WTC11 (cell line): ENCODE results near the gene PREX1. TPM values are rescaled to one million over a fixed set of nuclear protein-coding genes. Genes with fewer than 3 reads are reported as not detected.

Source experiments
- ATAC-seq: fragments of 200-7000 bp; cut with Tn5 transposase; 2 replicates; pipeline ENCODE4 v1.10.0; 2021; ENCODE audit warnings: mild to moderate bottlenecking, moderate library complexity
- CTCF ChIA-PET: fragments of 300-600 bp; sonication (Branson Sonifier 250); formaldehyde crosslinking; loops from one replicate; lab custom pipeline; 2021; ENCODE audit warnings: antibody characterized with exemption; lab: Charles Lee
- POLR2A ChIA-PET: fragments of 350-600 bp; sonication (Branson Sonifier 250); formaldehyde crosslinking; loops from one replicate; lab custom pipeline; 2021; ENCODE audit warnings: antibody characterized with exemption; lab: Charles Lee
- DNase-seq: peaks from one replicate; pipeline ENCODE4 v3.0.0; 2021; ENCODE audit warnings: low spot score
- H3K27ac Mint-ChIP-seq: 2 replicates; pipeline ENCODE4 v1.8.0; 2021; ENCODE audit warnings: mixed read lengths
- H3K27me3 Mint-ChIP-seq: 2 replicates; pipeline ENCODE4 v1.8.0; 2021; ENCODE audit warnings: low read depth, mild to moderate bottlenecking, moderate library complexity, mixed read lengths
- H3K36me3 Mint-ChIP-seq: 2 replicates; pipeline ENCODE4 v1.8.0; 2021; ENCODE audit warnings: mixed read lengths
- H3K4me1 Mint-ChIP-seq: 2 replicates; pipeline ENCODE4 v1.8.0; 2022; ENCODE audit warnings: mixed read lengths
- H3K4me3 Mint-ChIP-seq: 2 replicates; pipeline ENCODE4 v1.8.0; 2021; ENCODE audit warnings: mild to moderate bottlenecking, moderate library complexity, mixed read lengths
- H3K9me3 Mint-ChIP-seq: 2 replicates; pipeline ENCODE4 v1.8.0; 2021; ENCODE audit warnings: mixed read lengths
- ATF1 ChIP-seq: sonication (generic); formaldehyde crosslinking; IDR thresholded peaks from 2 replicates; pipeline ENCODE4 v1.8.1; 2023; ENCODE audit warnings: mild to moderate bottlenecking, moderate library complexity, missing genetic modification reagents
- E2F5 ChIP-seq: sonication (generic); formaldehyde crosslinking; IDR thresholded peaks from 2 replicates; pipeline ENCODE4 v1.8.1; 2022; ENCODE audit warnings: mild to moderate bottlenecking, moderate library complexity, missing genetic modification reagents
- EMX1 ChIP-seq: fragments of 250-450 bp; sonication (Bioruptor Pico); IDR thresholded peaks from 2 replicates; pipeline ENCODE4 v1.8.0; 2021; ENCODE audit warnings: mild to moderate bottlenecking
- GABPB1 ChIP-seq: sonication (generic); formaldehyde crosslinking; IDR thresholded peaks from 2 replicates; pipeline ENCODE4 v1.8.1; 2023; ENCODE audit warnings: mild to moderate bottlenecking, missing genetic modification reagents
- JAZF1 ChIP-seq: fragments of 250-450 bp; sonication (Bioruptor Pico); IDR thresholded peaks from 2 replicates; pipeline ENCODE4 v1.9.0; 2021; ENCODE audit warnings: moderate library complexity, mild to moderate bottlenecking, inconsistent platforms
- MLX ChIP-seq: sonication (generic); formaldehyde crosslinking; IDR thresholded peaks from 2 replicates; pipeline ENCODE4 v1.8.1; 2023; ENCODE audit warnings: mild to moderate bottlenecking, missing genetic modification reagents, moderate library complexity
- NFATC4 ChIP-seq: fragments of 250-450 bp; sonication (Bioruptor Pico); IDR thresholded peaks from 2 replicates; pipeline ENCODE4 v1.9.0; 2021; ENCODE audit warnings: mild to moderate bottlenecking
- SOX15 ChIP-seq: fragments of 250-450 bp; sonication (Bioruptor Pico); IDR thresholded peaks from 2 replicates; pipeline ENCODE4 v1.9.0; 2021; ENCODE audit warnings: mild to moderate bottlenecking
- TCF7 ChIP-seq: sonication (generic); formaldehyde crosslinking; IDR thresholded peaks from 2 replicates; pipeline ENCODE4 v1.8.0; 2022; ENCODE audit warnings: mild to moderate bottlenecking, low read depth, missing genetic modification reagents, moderate library complexity
- TEAD1 ChIP-seq: sonication (generic); formaldehyde crosslinking; IDR thresholded peaks from 2 replicates; pipeline ENCODE4 v1.8.0; 2022; ENCODE audit warnings: mild to moderate bottlenecking, missing genetic modification reagents
- ZBTB21 ChIP-seq: sonication (generic); formaldehyde crosslinking; IDR thresholded peaks from 2 replicates; pipeline ENCODE4 v1.8.1; 2023; ENCODE audit warnings: mild to moderate bottlenecking, missing genetic modification reagents, borderline replicate concordance
- ZMAT4 ChIP-seq: fragments of 250-450 bp; sonication (Bioruptor Pico); IDR thresholded peaks from 2 replicates; pipeline ENCODE4 v1.9.0; 2021; ENCODE audit warnings: mild to moderate bottlenecking
- ZNF423 ChIP-seq: fragments of 250-450 bp; sonication (Bioruptor Pico); IDR thresholded peaks from 2 replicates; pipeline ENCODE4 v2.1.2; 2022; ENCODE audit warnings: mild to moderate bottlenecking, moderate library complexity
- total RNA-seq: library from RNA; stranded (reverse); gene quantifications from 3 replicates; pipeline ENCODE4 v1.2.3, GENCODE V29; 2021
- TF ChIP-seq, protein P1 (sequence below): sonication (generic); formaldehyde crosslinking; IDR thresholded peaks from 2 replicates; pipeline ENCODE4 v1.8.0; 2022; ENCODE audit warnings: mild to moderate bottlenecking, missing genetic modification reagents
- TF ChIP-seq, protein P2 (sequence below): fragments of 250-450 bp; sonication (Bioruptor Pico); conservative IDR thresholded peaks from 2 replicates; pipeline ENCODE4 v1.9.0; 2021; ENCODE audit warnings: mild to moderate bottlenecking
- TF ChIP-seq, protein P3 (sequence below): sonication (generic); formaldehyde crosslinking; IDR thresholded peaks from 2 replicates; pipeline ENCODE4 v1.8.1; 2022; ENCODE audit warnings: mild to moderate bottlenecking, missing genetic modification reagents, moderate library complexity, borderline replicate concordance
- TF ChIP-seq, protein P4 (sequence below): sonication (generic); formaldehyde crosslinking; IDR thresholded peaks from 2 replicates; pipeline ENCODE4 v1.8.0; 2023; ENCODE audit warnings: missing genetic modification reagents
- TF ChIP-seq, protein P5 (sequence below): fragments of 200-600 bp; IDR thresholded peaks from 2 replicates; pipeline ENCODE4 v1.8.0; 2022; ENCODE audit warnings: antibody characterized with exemption
- TF ChIP-seq, protein P6 (sequence below): sonication (generic); formaldehyde crosslinking; IDR thresholded peaks from 2 replicates; pipeline ENCODE4 v1.8.1; 2023; ENCODE audit warnings: mild to moderate bottlenecking, missing genetic modification reagents

The PREX1 gene
- total RNA-seq, 1 experiment from 2014 or later = 17.3 TPM

GRCh38 chr20:48636301-48636700 is 191.5 kb downstream of the PREX1 start (continued):
- TF ChIP-seq, protein P1, sequence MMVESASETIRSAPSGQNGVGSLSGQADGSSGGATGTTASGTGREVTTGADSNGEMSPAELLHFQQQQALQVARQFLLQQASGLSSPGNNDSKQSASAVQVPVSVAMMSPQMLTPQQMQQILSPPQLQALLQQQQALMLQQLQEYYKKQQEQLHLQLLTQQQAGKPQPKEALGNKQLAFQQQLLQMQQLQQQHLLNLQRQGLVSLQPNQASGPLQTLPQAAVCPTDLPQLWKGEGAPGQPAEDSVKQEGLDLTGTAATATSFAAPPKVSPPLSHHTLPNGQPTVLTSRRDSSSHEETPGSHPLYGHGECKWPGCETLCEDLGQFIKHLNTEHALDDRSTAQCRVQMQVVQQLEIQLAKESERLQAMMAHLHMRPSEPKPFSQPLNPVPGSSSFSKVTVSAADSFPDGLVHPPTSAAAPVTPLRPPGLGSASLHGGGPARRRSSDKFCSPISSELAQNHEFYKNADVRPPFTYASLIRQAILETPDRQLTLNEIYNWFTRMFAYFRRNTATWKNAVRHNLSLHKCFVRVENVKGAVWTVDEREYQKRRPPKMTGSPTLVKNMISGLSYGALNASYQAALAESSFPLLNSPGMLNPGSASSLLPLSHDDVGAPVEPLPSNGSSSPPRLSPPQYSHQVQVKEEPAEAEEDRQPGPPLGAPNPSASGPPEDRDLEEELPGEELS (CRISPR knock-in tag) = no peak
- TF ChIP-seq, protein P2, sequence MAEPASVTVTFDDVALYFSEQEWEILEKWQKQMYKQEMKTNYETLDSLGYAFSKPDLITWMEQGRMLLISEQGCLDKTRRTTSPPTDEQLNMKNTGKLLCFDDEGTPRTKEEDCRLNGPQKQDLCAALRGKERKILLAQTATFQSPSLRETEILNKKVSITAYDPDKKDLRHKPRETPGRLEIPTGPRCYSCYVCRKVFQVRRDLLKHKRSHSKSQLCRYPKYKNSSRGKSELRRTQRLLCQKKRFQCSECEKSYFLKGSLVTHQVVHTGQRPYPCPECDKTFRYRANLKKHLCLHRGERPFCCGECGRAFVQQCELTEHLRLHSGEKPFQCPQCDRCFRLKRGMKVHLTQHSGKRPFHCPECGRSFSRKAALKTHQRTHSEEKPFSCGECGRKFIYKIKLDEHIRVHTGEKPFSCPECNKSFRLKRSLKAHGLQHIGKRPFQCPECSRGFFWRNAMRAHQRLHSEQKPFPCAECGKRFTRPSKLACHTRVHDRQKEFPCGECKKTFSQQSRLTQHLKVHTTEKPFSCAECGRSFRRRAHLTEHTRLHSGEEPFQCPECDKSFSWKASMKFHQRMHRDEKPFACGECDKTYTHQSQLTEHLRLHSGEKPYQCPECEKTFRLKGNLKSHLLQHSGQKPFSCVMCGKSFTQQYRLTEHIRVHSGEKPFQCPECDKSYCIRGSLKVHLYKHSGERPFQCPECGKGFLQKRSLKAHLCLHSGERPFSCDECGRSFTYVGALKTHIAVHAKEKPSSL (CRISPR knock-in tag) = no peak
- TF ChIP-seq, protein P3, sequence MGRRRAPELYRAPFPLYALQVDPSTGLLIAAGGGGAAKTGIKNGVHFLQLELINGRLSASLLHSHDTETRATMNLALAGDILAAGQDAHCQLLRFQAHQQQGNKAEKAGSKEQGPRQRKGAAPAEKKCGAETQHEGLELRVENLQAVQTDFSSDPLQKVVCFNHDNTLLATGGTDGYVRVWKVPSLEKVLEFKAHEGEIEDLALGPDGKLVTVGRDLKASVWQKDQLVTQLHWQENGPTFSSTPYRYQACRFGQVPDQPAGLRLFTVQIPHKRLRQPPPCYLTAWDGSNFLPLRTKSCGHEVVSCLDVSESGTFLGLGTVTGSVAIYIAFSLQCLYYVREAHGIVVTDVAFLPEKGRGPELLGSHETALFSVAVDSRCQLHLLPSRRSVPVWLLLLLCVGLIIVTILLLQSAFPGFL (CRISPR knock-in tag) = no peak
- no peak for TF ChIP-seq GABPB1
- TF ChIP-seq JAZF1 (CRISPR knock-in tag) = no peak
- TF ChIP-seq ZBTB21 (CRISPR knock-in tag) = no peak
- TF ChIP-seq, protein P4, sequence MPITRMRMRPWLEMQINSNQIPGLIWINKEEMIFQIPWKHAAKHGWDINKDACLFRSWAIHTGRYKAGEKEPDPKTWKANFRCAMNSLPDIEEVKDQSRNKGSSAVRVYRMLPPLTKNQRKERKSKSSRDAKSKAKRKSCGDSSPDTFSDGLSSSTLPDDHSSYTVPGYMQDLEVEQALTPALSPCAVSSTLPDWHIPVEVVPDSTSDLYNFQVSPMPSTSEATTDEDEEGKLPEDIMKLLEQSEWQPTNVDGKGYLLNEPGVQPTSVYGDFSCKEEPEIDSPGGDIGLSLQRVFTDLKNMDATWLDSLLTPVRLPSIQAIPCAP (CRISPR knock-in tag) = no peak
- TF ChIP-seq, all 79 proteins: peak for 0

DNA sequence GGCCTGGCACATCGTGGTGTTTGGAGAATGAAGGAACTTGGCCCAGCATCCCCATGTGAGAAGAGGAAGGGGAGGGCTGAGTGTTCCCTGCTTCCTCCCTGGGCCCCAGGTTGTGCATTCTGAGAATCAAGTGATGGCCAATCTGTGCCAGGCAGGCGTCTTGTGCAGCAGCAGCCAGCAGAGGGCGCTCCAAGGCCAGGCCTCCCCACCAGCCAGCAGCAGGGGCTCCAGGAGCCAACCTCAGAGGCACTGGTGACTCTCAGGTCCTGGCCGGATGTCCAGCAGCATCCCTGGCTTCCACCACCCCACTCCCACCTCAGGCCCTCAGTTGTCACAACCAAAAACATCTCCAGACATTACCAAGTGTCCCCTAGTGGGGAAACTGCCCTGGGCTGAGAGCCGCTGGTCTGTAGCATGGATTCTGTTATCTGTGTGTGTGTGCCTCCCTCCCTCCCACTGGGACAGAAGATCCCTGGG is 192.0 kb downstream of the PREX1 start:
- Mint-ChIP-seq H3K27ac (no peak overlapping the region), H3K27me3 (no peaks in the 10 kb centered on the region), H3K4me3 (no peak overlapping the region), H3K9me3 (no peaks in the 10 kb centered on the region), H3K4me1 (peaks cover 3% of the 10 kb centered on the region; the same call in 1 of the 2 replicates), H3K36me3 (no peaks in the 10 kb centered on the region; the same call in 1 of the 2 replicates)
- ATAC-seq = peak; percentile 89
- CTCF ChIA-PET = interaction anchor here (0.6 to 1.7 kb wide), 7 partner anchors 15 to 356 kb away, joined by 3 to 10 read pairs (median 3); no protein-coding TSS in a partner anchor
- TF ChIP-seq ZNF423 (CRISPR knock-in tag) (no peak), MLX (no peak), E2F5 (CRISPR knock-in tag) (no peak), TCF7 (CRISPR knock-in tag) (no peak)
- TF ChIP-seq, protein P5, sequence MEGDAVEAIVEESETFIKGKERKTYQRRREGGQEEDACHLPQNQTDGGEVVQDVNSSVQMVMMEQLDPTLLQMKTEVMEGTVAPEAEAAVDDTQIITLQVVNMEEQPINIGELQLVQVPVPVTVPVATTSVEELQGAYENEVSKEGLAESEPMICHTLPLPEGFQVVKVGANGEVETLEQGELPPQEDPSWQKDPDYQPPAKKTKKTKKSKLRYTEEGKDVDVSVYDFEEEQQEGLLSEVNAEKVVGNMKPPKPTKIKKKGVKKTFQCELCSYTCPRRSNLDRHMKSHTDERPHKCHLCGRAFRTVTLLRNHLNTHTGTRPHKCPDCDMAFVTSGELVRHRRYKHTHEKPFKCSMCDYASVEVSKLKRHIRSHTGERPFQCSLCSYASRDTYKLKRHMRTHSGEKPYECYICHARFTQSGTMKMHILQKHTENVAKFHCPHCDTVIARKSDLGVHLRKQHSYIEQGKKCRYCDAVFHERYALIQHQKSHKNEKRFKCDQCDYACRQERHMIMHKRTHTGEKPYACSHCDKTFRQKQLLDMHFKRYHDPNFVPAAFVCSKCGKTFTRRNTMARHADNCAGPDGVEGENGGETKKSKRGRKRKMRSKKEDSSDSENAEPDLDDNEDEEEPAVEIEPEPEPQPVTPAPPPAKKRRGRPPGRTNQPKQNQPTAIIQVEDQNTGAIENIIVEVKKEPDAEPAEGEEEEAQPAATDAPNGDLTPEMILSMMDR = peak; percentile 93
- POLR2A ChIA-PET = no interaction called here
- DNase-seq = peak; percentile 90

GRCh38 chr20:48635361-48635760 is 192.4 kb downstream of the PREX1 start:
- H3K9me3 Mint-ChIP-seq = no peaks in the 10 kb centered on the region
- H3K27ac Mint-ChIP-seq = no peak overlapping the region
- POLR2A ChIA-PET = no interaction called here
- H3K27me3 Mint-ChIP-seq = no peaks in the 10 kb centered on the region
- peaks cover 3% of the 10 kb centered on the region; the same call in 1 of the 2 replicates for H3K4me1 Mint-ChIP-seq
- ATAC-seq (no peak), DNase-seq (no peak)
- CTCF ChIA-PET = interaction anchor here (0.6 to 1.3 kb wide), 7 partner anchors 15 to 356 kb away, joined by 3 to 8 read pairs (median 3); no protein-coding TSS in a partner anchor
- no peak overlapping the region for H3K4me3 Mint-ChIP-seq
- H3K36me3 Mint-ChIP-seq = no peaks in the 10 kb centered on the region; the same call in 1 of the 2 replicates
- TF ChIP-seq, protein P6, sequence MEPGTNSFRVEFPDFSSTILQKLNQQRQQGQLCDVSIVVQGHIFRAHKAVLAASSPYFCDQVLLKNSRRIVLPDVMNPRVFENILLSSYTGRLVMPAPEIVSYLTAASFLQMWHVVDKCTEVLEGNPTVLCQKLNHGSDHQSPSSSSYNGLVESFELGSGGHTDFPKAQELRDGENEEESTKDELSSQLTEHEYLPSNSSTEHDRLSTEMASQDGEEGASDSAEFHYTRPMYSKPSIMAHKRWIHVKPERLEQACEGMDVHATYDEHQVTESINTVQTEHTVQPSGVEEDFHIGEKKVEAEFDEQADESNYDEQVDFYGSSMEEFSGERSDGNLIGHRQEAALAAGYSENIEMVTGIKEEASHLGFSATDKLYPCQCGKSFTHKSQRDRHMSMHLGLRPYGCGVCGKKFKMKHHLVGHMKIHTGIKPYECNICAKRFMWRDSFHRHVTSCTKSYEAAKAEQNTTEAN (CRISPR knock-in tag) = no peak
- TF ChIP-seq EMX1 (no peak), NFATC4 (CRISPR knock-in tag) (no peak), TEAD1 (CRISPR knock-in tag) (no peak), ZMAT4 (CRISPR knock-in tag) (no peak), SOX15 (CRISPR knock-in tag) (no peak), ATF1 (CRISPR knock-in tag) (no peak)
